GM23248 (cell line): ENCODE results near the gene DRC1.

Experiments used
- EZH2 ChIP-seq: fragments of 200-600 bp; sonication (generic); IDR thresholded peaks from 2 replicates; pipeline ENCODE4 v1.6.1; 2018; ENCODE audit warnings: antibody characterized with exemption, mild to moderate bottlenecking; ENCODE audit not compliant: insufficient read depth, poor library complexity, severe bottlenecking
- EZH2phosphoT487 ChIP-seq: fragments of 200-600 bp; sonication (generic); IDR thresholded peaks from 2 replicates; pipeline ENCODE4 v1.6.1; 2018; ENCODE audit warnings: antibody characterized with exemption, moderate library complexity, mild to moderate bottlenecking, low read depth; ENCODE audit not compliant: insufficient read depth

GRCh38 chr2:26355038-26355995 lies 46.4 kb upstream of the DRC1 start:
- no peak for TF ChIP-seq EZH2
- TF ChIP-seq EZH2phosphoT487, result no peak
